ENCODE measurements around the gene STAMBPL1.

DNA sequence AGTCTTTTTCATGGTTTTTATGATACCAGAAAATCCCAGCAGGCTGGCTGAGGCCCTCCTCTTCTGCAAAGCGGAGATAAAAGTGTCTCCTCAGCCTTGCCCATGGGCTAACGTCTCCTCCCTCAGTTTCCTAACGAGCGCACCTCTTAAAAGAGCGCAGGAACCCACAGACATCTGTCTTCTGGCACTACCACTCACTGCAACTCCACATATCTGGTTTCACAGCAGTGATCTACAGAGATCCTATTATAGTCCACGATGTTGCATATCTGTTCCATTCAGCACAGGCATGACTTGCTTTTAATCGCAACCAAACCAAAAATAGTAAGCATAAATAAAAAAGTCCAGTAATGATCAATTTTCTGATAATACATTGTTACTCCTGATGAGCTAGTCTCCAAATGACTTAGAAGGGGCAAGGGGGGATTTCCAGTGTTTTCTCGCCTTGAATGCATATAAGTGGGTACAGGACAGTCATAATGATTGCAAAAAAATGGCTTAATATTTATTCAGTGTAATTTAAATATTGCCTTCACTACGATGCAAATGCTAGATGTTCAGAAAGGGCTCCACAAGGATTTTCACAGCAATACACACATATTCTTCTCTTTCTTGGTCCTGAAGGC, 49.3 kb upstream of the STAMBPL1 start:
- TF ChIP-seq YY1 (IDR thresholded peaks at IDR 0.05; ENCODE audit: insufficient read depth, insufficient read length) (no peak), ZNF274 (IDR thresholded peaks at IDR 0.05; ENCODE audit: low read depth, low read length) (no peak)

All from NT2/D1 (cell line).